ENCODE data around the gene VAV3.

The VAV3 gene

DNA sequence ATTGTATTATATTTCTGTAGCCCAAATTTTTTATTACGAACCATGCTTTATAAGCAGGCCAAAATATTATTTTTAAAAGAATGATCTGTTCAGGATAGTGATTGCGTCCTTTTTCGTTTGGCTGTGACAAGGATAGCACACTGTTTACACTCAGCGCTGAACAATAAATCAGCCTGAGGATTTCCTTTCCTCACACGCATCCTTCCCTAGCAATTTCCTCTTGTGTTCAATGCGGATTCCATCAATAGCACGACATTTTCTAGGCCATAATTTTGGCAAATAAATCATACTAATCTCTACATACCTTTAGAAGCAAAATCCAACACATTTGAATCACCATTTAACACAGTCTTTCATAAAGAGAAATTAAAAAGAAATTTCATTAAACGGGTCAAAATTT, 1.6 kb upstream of the VAV3 start:
- DNase-seq: no peak

DNA sequence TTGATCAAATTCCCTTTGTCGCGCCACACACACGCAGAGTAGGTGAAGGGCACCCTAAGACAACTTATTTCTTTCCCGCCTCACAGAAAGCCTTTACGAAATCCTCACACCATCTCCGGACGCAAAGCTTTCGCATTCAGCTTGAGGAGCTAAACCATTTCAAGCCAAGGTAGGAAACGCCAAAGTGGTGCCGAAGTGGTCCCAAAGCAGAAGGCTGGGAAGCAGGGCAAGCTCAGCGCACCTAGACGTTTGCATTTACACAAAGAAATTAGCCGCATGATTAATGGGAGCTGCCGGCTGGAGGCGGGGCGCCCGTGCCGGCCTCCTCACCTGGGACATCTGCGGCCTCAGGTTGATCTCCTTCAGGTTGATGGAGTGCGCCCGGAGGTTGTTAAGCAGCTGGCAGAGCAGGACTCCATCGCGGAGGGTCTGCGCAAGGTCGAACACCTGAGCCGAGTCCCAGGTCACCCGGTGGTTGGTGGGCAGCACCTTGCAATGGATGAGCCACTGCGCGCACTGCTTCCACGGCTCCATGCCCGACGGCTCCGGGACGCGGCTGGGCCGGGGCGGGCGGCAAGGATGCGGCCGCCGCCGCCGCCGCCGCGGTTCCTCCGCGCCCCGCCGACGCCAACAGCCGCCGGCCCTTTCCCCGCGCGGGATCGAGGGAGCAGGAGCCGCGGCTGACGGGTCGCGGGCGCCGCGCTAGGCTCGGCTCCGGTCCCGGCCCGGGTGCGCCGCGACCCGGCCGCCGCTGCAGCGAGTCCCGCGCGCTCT, 457 bp downstream of the VAV3 start:
- peak; percentile 27 for DNase-seq

DNA sequence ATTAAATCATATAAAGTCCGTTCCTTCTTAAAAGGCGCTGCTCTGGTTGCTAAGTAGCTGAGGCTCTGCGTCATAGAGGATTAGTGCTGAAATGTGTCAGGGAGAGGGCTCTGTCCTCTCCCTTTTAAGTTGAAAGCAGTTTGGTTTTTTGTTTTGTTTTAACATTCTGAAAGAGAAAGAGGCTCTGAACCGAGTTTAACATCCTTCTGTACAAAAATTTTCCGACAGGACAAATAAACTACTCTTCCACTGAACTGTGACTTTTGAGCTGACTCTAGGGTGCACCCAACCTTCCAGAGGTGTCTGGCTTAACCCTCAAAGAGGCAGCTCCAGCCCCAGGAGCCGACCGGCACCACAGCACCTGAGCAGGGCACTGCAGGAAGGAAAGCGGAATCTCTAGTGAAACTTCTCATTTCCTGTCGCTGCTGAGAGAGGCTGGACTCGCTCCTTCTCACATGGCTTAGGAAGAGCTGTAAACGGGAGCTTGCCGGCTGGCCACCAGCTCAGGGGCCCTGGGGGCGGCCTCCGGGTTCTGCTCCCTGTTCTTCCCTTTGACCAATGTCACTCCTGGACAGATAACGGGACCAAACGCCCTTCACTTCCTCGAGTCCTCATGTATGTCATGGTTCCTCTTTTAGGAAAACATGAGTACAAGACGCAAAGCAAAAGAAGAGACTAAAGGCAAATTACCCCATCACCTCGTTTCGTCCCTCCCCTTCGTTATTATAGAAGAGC, 1.2 kb downstream of the VAV3 start:
- no peak for DNase-seq

DNA sequence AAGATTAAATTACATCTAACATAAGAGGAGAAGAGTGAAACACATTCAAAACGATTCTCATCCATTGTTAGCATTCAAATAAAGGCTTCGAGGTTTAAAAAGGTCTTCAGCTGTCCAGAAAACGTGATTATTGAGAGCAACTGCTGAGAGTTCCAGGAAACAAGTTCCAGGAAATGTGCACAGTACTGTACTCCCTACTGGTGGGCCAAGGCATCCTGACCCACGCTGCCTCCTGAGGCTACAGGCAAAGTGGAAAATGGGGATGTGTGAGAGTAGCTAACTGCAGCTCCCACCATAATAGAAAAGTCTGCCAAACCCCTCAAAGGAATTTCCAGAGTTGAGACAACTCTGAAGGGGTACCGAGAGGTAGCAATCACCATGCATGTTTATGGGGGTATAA, 2.0 kb downstream of the VAV3 start:
- DNase-seq: no peak

DNA sequence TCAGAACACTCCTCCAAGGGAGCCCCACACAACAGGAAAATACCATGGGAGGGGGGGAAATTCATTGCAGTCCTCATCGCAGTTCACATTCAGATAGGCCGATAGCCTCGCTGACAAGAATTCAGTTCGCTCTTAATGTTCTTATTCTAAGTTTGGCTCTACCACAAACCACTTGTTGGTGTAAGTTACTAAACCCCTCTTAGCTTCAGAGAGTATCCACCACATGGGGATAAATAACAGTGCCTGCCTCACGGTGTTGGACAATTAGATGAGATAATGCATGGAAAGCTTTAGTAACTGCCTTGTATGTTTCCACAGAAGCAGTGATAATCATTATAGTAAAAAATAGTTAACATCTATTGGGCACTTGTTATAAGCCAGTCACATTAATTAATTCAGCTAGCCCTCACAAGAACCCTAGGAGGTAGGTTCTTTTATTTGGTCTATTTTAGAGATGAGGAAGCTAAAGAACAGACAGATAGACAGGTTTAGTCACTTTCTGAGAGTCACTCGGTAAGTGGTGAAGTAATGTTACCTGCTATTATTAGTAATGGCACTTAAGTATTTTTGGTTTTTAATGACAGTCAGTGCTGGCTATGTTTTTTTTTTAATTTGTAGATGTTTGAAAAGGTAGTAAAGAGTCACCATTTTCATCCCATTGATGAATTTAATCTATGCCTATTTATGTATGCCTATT, 10.1 kb downstream of the VAV3 start:
- DNase-seq: no peak

DNA sequence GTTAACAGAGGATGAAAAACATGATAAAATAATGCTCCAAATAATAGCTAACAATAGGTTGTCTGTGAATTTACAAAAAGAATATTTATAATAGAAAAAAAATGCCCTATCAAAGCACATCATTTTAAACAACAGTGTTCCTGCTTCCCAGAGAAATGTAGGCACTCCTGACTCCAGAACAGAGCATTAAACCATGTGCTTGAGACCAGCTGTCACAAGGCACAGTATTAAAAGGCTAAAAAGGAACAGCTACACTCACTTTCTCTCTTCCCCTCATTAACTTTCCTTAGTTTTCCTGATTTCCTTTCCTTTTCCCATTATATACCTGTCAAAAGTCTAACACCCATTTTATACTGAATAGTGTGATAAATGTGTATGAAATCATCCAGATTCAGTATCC, 10.9 kb downstream of the VAV3 start:
- DNase-seq: no peak

DNA sequence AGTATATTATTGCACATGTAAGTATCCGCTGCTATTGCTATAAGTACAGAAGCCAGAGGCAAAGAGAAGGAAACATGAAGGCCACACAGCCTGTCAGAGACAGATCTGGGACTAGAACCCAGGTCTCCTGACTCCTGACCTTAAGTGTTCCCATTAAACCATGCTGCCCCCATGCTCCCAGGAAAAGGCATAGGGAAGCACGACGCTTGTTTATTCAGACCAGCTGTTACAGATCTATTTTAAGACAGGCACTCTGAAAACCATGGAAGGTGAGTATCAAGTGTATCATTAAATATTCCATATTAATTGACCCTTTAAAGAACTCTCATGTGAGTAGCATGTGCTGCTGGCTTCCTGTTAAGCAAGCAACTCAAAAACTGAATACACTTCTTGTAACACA, 11.4 kb downstream of the VAV3 start:
- DNase-seq: peak; percentile 8

DNA sequence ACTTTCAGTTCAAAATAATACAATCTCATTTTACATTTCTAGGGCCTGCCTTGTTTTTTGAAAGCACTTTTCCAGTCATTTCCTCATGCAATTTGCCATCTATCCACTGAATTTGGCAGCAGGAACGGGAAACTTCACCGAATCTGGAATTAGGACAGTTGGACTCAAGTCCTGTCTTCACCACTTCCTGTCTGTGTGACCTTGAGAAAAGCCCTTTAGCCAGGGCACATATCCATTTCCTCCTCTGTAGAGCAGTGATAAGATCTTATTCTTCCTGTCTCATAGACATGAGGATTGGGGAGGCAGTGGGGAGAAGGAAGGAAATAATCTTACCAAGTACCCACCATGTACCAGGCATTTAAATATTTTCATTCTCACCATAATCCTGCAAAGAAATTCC, 12.0 kb downstream of the VAV3 start:
- no peak for DNase-seq

DNA sequence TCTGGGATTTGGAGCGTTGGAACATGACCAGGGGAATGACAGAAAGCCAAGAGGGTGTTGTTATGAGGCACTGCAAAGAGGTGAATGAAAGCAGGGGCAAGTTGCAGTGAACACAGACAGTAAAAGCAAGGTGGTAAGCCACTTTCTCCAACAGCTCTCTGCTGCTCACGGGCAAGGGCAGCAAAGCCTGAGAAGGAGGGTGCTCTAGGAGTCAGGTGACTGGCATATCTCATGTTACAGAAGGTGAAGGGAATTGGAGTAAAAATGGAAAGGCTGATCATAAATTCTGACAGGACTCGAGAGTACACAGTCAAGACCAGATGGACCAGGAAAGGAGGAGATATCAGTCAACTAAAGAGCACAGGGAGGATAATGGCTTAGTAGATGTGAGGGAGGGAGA, 14.5 kb downstream of the VAV3 start:
- DNase-seq: no peak

DNA sequence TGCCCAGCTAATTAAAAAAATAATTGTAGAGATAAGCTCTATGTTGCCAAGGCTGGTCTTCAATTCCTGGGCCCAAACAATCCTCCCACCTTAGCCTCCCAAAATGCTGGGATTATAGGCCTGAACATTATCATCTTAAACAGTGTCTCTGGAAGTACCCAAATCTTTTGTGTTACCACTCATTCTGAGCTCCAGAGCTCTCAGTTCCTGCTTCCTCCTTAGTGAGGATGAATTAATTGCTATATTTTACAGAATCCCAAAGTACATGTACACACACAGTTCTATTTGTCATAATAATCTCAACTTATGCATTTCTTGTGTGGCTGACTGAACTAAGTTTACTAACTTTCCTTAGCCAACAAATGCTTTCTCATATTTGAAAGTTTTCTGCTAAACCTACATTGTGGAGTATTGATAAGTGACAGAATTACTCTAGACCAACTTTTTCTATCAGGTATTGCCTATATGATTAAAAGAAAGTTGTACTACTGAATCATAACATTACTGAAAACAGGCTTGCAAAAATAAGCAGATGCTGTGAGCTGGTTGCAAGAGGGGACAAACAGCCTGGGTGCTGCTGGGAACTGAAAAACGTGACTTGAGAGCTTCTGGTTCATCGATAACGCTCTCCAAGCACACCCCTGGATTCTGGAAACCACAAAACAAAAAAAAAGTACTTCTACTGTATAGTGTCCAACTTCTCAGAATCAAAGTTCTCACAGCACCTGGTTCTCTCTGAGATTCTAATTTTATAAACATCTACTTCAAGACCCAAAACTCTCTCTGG, 15.3 kb downstream of the VAV3 start:
- DNase-seq: no peak

DNA sequence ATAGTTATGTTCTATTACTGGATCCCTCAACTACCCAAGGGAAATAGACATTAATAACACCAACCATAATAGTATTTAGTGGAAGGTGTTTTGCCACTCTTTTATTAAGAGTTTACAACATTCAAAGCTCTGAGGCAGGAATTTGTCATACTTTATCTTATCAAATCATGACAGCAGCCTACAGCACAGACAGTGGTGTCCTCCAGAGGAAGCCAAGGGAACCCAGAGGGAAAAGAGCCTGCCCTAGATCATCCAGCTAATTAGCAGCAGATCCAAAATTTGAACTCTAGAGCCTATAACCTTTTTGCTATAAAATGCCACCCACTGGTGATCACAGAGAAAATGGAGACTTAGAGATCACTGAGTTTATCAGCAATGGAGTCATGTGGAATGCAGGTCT, 18.2 kb downstream of the VAV3 start:
- DNase-seq: no peak

DNA sequence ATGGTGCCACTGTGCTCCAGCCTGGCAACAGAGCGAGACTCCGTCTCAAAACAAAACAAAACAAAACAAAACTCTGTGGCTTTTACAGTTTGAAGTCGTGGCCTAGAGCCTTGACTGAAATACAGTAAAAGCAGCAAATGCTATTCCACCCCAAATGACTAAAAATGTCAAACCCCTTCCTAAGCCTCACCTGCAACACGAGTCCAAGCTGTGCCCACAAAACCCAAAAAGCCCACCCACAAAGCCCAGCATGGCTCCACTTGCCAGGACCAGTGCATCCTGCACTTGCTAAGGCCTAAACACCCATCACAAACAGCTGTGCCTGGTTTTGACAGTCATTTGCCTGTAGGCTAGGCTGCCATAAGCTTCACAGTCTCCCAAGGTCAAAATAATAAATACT, 21.3 kb downstream of the VAV3 start:
- DNase-seq: no peak

DNA sequence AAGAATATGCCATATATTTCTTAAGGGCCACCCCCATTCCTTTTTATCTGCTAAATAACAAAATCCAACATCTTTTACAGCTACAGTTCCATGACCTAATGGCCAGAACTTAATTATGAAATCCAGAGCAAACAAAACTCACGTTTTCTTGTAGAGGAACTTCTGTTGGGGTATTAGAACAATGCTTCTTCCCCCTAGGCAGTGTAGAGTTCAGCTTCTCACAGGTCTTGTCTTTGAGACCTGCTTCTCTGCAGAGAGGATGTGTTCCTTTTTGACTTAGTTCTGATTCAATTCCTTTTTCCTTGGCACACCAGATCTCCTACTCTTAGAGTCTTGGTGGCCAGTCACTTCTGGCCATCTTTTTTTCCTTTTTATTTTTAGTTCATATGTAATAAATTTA, 22.2 kb downstream of the VAV3 start:
- no peak for DNase-seq

DNA sequence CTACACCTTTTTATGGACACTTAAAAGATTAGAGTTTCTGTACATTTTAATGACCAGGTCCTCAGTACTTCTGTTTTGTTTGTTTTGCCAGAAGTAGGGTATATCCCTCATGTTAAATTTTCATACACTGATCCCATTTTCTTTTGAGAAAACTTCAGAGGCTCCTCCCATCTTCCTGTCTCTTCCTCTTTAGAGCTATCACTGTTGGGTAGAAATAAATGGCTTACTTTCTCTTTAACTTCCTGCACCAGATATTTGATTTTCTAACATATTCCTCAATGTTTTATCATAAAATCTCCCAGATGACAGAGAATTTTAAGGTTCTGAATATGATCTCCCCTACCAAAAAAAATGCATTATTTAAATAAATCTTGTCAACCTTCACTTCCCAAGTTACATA, 23.4 kb downstream of the VAV3 start:
- no peak for DNase-seq

DNA sequence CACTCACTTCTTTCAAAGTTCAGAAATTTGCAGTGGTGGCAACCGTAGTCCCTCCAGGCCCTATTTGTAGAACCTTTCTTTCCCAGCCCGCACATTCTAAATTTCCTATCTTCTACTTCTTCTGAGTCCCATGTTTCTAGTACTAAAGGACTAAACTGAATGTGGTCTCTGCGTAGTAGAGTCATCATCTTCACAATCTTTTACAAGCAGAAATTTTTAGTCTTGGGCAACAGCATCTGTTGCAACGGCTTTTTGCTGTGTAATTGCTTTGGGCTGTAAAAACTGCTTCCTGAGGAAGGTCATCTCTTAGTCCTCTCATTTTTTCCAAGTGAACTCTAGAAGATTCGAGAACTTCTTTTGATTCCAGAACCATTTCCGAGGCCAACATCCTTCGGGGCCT, 23.9 kb downstream of the VAV3 start:
- DNase-seq: no peak

DNA sequence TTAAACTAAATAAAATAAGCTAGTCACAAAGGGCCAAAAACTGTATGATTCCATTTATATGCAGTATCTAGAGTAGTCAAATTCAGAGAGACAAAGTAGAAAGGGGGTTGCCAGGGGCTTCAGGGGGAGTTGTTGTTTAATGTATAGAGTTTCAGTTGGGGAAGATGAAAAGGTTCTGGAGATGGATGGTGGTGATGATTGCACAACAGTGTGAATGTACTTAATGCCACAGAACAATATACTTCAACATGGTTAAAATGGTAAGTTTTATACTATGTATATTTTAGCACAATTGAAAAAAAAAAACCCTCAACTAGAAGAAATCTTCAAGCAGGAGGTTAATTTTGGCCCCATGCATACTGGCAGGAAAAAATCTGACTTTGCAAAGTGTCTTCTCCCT, 24.3 kb downstream of the VAV3 start:
- no peak for DNase-seq

DNA sequence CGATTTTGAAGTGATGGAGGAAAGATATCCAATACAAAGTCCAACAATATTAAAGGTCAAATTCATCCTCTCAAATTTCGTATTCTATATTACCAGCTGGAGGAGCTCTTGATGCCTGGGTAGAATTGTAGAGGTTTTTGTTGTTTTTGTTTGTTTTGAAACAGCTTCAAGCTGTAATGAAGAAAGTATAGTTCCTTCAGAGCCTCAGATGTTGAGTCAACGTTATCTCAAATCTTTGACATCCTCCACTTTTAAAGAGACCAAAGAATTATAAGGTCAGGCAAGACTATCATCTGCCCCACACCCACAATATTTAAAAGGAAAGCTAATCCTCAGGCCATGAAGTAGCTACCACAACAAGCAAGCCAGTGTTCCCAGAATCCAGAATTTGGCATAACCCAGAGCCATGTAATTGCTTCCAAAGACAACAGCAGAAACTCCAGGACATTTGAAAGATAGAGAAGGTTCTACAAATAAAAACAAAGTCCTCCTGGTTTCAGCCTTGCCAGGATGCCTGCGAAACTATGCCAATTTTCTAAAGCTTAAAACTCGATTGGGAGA, 24.9 kb downstream of the VAV3 start:
- DNase-seq: no peak

DNA sequence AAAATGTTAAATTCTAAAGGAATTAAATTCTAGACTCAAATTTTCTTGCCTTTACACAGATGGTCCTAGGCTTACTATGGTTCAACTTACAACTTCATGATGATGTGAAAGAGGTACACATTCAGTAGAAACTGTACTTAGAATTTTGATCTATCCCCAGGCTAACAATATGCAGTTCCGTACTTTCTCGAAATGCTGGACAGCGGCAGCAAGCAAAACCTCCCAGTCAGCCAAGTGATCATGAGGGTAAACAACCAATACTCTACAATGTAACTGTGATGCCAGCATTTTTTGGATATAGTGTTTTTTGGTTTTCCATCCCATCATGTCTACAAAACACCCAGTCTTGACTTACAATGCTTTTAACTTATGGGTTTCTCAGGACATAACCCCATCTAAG, 25.7 kb downstream of the VAV3 start:
- no peak for DNase-seq

DNA sequence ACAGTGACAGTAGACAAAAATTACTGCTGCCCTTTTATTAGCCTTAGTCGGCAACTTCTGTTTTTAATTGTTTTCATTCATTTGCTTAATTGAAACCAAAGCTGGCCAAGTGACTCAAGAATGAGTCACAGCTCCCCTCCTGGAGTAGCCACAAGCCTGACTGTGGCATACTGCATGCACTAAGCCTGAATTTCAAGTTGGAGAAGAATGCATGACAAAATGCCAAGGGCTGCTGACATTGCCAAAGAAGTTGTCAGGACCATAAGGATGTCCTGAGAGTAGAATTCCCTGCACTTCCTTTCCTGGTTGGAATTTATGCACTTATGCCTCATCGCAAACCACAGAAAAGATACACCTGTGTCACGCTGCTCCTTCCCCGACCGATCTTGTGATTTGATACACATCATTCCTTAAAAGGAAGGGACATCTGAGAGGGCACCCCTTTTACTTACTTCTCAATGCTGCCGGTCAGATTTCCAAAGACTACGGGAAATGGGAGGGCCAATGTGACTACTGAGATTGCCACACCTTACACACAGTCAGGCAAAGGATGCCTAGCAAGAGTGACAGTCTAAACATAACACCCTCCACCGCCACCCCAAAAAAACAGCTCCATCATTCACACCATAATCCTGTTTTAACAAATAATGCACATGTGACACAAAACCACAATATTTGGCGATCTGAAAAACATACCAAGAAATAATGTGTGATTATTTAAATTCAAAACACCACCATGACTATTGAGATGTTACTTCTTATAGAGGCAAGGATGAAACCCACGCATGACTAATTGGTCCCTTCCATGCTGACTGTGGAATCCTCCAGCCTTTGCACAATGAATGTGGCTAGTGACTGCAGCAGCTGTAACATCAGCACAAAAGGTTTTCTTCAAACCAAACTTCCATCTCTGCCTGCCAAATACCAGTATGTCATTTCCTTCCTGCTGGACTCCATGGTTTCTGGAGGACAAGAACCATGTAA, 28.2 kb downstream of the VAV3 start:
- DNase-seq: peak; percentile 17

DNA sequence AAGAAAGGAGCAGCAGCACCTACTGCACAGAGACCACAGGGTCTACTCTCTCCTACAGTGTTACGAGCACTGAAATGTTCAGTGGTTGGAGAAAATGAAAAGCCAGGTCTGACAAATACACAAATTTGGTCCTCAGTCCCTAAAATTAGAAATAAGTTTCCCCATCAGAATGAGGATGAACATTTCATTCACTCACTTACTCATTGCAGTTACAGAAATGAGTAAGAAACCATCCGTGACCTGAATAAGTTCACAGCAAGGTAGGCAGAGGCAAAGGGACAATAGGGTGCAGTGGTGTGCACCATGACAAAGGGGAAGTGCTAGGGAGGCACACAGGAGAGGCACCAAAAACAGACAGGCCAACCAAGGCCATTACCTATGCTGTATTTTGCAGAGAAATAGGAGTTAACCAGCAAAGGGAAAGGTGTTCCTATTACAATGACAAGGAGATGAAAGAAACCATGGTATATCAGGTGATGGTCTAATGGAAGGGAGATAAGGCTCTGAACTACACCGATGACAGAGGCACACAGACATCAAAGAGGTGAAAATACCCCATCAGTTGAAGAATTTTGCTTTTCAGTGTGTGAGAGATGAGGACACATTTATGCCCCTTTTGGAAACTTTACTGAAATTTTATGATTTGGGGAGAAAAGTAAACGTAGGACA, 29.4 kb downstream of the VAV3 start:
- DNase-seq: no peak

DNA sequence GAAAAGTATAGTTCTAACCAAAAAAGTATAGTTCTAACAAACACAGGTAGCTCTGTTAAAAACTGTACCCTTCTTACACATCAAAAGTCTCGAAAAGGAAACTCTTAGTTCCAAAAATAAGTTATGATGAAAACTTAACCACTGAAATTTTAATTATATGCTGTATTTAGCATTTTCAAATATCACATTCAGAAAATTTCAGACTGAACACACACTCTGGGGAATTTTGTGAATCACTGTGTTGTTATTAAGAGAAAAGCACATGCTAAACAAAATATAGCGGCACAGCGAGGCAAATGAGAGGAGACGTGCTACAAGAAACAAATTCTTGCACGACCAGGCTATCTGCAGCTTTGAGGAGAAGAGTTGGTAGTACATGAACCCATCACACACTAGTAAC, 30.4 kb downstream of the VAV3 start:
- DNase-seq: no peak
